ENCODE measurements around the gene CDON.

The CDON gene

GRCh38 chr11:126012852-126013251 is 49.8 kb downstream of the CDON start:
- Histone ChIP-seq H3K27me3 (ENCODE audit: insufficient read depth, low read length) (no peaks in the 10 kb centered on the region), H3K79me2 (ENCODE audit: control insufficient read depth, insufficient read depth, low read length, unreplicated experiment) (no peaks in the 10 kb centered on the region), H2AFZ (ENCODE audit: low read length, unreplicated experiment) (no peak overlapping the region), H3K4me1 (ENCODE audit: control insufficient read depth, insufficient read depth, low read length, unreplicated experiment) (no peaks in the 10 kb centered on the region), H3K4me3 (ENCODE audit: low read depth, low read length) (no peak overlapping the region), H3K27ac (ENCODE audit: low read depth, low read length) (no peak overlapping the region), H3K36me3 (ENCODE audit: insufficient read depth, low read length) (no peaks in the 10 kb centered on the region)

GRCh38 chr11:126011754-126012153 is 50.9 kb downstream of the CDON start:
- no peaks in the 10 kb centered on the region for H3K36me3 ChIP-seq (ENCODE audit: insufficient read depth, low read length)
- no peak overlapping the region for H2AFZ ChIP-seq (ENCODE audit: low read length, unreplicated experiment)
- H3K4me3 ChIP-seq (ENCODE audit: low read depth, low read length), result no peak overlapping the region
- no peaks in the 10 kb centered on the region for H3K27me3 ChIP-seq (ENCODE audit: insufficient read depth, low read length)
- no peaks in the 10 kb centered on the region for H3K79me2 ChIP-seq (ENCODE audit: control insufficient read depth, insufficient read depth, low read length, unreplicated experiment)
- H3K27ac ChIP-seq (ENCODE audit: low read depth, low read length), result no peak overlapping the region
- peaks cover 11% of the 10 kb centered on the region for H3K4me1 ChIP-seq (ENCODE audit: control insufficient read depth, insufficient read depth, low read length, unreplicated experiment)

GRCh38 chr11:126011265-126011664 is 51.4 kb downstream of the CDON start:
- Histone ChIP-seq H3K4me3 (ENCODE audit: low read depth, low read length) (no peak overlapping the region), H3K4me1 (ENCODE audit: control insufficient read depth, insufficient read depth, low read length, unreplicated experiment) (peaks cover 11% of the 10 kb centered on the region), H3K36me3 (ENCODE audit: insufficient read depth, low read length) (no peaks in the 10 kb centered on the region), H2AFZ (ENCODE audit: low read length, unreplicated experiment) (no peak overlapping the region), H3K27me3 (ENCODE audit: insufficient read depth, low read length) (no peaks in the 10 kb centered on the region), H3K79me2 (ENCODE audit: control insufficient read depth, insufficient read depth, low read length, unreplicated experiment) (no peaks in the 10 kb centered on the region), H3K27ac (ENCODE audit: low read depth, low read length) (no peak overlapping the region)

GRCh38 chr11:126008956-126009355 is 53.7 kb downstream of the CDON start:
- no peak overlapping the region for H3K27ac ChIP-seq (ENCODE audit: low read depth, low read length)
- H3K36me3 ChIP-seq (ENCODE audit: insufficient read depth, low read length), result no peaks in the 10 kb centered on the region
- H3K79me2 ChIP-seq (ENCODE audit: control insufficient read depth, insufficient read depth, low read length, unreplicated experiment), result no peaks in the 10 kb centered on the region
- peaks cover 11% of the 10 kb centered on the region for H3K4me1 ChIP-seq (ENCODE audit: control insufficient read depth, insufficient read depth, low read length, unreplicated experiment)
- no peak overlapping the region for H3K4me3 ChIP-seq (ENCODE audit: low read depth, low read length)
- no peak overlapping the region for H2AFZ ChIP-seq (ENCODE audit: low read length, unreplicated experiment)
- H3K27me3 ChIP-seq (ENCODE audit: insufficient read depth, low read length), result no peaks in the 10 kb centered on the region

GRCh38 chr11:126007238-126007637 is 55.4 kb downstream of the CDON start:
- Histone ChIP-seq H3K27me3 (ENCODE audit: insufficient read depth, low read length) (no peaks in the 10 kb centered on the region), H2AFZ (ENCODE audit: low read length, unreplicated experiment) (no peak overlapping the region), H3K4me1 (ENCODE audit: control insufficient read depth, insufficient read depth, low read length, unreplicated experiment) (peaks cover 11% of the 10 kb centered on the region), H3K36me3 (ENCODE audit: insufficient read depth, low read length) (no peaks in the 10 kb centered on the region), H3K27ac (ENCODE audit: low read depth, low read length) (no peak overlapping the region), H3K79me2 (ENCODE audit: control insufficient read depth, insufficient read depth, low read length, unreplicated experiment) (no peaks in the 10 kb centered on the region), H3K4me3 (ENCODE audit: low read depth, low read length) (no peak overlapping the region)

GRCh38 chr11:126006068-126006467 is 56.6 kb downstream of the CDON start:
- no peaks in the 10 kb centered on the region for H3K27me3 ChIP-seq (ENCODE audit: insufficient read depth, low read length)
- no peak overlapping the region for H2AFZ ChIP-seq (ENCODE audit: low read length, unreplicated experiment)
- H3K4me3 ChIP-seq (ENCODE audit: low read depth, low read length), result no peak overlapping the region
- H3K4me1 ChIP-seq (ENCODE audit: control insufficient read depth, insufficient read depth, low read length, unreplicated experiment), result peaks cover 11% of the 10 kb centered on the region
- H3K27ac ChIP-seq (ENCODE audit: low read depth, low read length), result no peak overlapping the region
- no peaks in the 10 kb centered on the region for H3K79me2 ChIP-seq (ENCODE audit: control insufficient read depth, insufficient read depth, low read length, unreplicated experiment)
- no peaks in the 10 kb centered on the region for H3K36me3 ChIP-seq (ENCODE audit: insufficient read depth, low read length)

- Histone ChIP-seq H3K27ac (ENCODE audit: low read depth, low read length) (no peak overlapping the region), H3K36me3 (ENCODE audit: insufficient read depth, low read length) (no peaks in the 10 kb centered on the region; the same call in 1 of the 2 replicates), H3K4me3 (ENCODE audit: low read depth, low read length) (no peak overlapping the region), H2AFZ (ENCODE audit: low read length, unreplicated experiment) (no peak overlapping the region), H3K27me3 (ENCODE audit: insufficient read depth, low read length) (no peaks in the 10 kb centered on the region), H3K4me1 (ENCODE audit: control insufficient read depth, insufficient read depth, low read length, unreplicated experiment) (peaks cover 4% of the 10 kb centered on the region), H3K79me2 (ENCODE audit: control insufficient read depth, insufficient read depth, low read length, unreplicated experiment) (no peaks in the 10 kb centered on the region)
These were observed 60.5 kb downstream of the CDON start for GRCh38 chr11:126002181-126002580.

GRCh38 chr11:125999234-125999880 is 63.3 kb downstream of the CDON start:
- no peak overlapping the region for H2AFZ ChIP-seq (ENCODE audit: low read length, unreplicated experiment)
- no peaks in the 10 kb centered on the region; the same call in 1 of the 2 replicates for H3K36me3 ChIP-seq (ENCODE audit: insufficient read depth, low read length)
- peaks cover 7% of the 10 kb centered on the region for H3K4me1 ChIP-seq (ENCODE audit: control insufficient read depth, insufficient read depth, low read length, unreplicated experiment)
- H3K27ac ChIP-seq (ENCODE audit: low read depth, low read length), result no peak overlapping the region
- no peaks in the 10 kb centered on the region for H3K27me3 ChIP-seq (ENCODE audit: insufficient read depth, low read length)
- H3K79me2 ChIP-seq (ENCODE audit: control insufficient read depth, insufficient read depth, low read length, unreplicated experiment), result no peaks in the 10 kb centered on the region
- no peak overlapping the region for H3K4me3 ChIP-seq (ENCODE audit: low read depth, low read length)

GRCh38 chr11:125998267-125998666 is 64.4 kb downstream of the CDON start:
- no peaks in the 10 kb centered on the region; the same call in 1 of the 2 replicates for H3K36me3 ChIP-seq (ENCODE audit: insufficient read depth, low read length)

GRCh38 chr11:125995313-125995712 is 67.4 kb downstream of the CDON start:
- Histone ChIP-seq H3K27ac (ENCODE audit: low read depth, low read length) (no peak overlapping the region), H3K36me3 (ENCODE audit: insufficient read depth, low read length) (no peaks in the 10 kb centered on the region; the same call in 1 of the 2 replicates), H3K79me2 (ENCODE audit: control insufficient read depth, insufficient read depth, low read length, unreplicated experiment) (no peaks in the 10 kb centered on the region), H2AFZ (ENCODE audit: low read length, unreplicated experiment) (no peak overlapping the region), H3K27me3 (ENCODE audit: insufficient read depth, low read length) (no peaks in the 10 kb centered on the region), H3K4me1 (ENCODE audit: control insufficient read depth, insufficient read depth, low read length, unreplicated experiment) (peaks cover 11% of the 10 kb centered on the region), H3K4me3 (ENCODE audit: low read depth, low read length) (no peak overlapping the region)

More at GRCh38 chr11:125998267-125998666, 64.4 kb downstream of the CDON start:
- H3K27me3 ChIP-seq (ENCODE audit: insufficient read depth, low read length), result no peaks in the 10 kb centered on the region
- H3K4me3 ChIP-seq (ENCODE audit: low read depth, low read length), result no peak overlapping the region
- peaks cover 7% of the 10 kb centered on the region for H3K4me1 ChIP-seq (ENCODE audit: control insufficient read depth, insufficient read depth, low read length, unreplicated experiment)
- H3K27ac ChIP-seq (ENCODE audit: low read depth, low read length), result no peak overlapping the region
- no peaks in the 10 kb centered on the region for H3K79me2 ChIP-seq (ENCODE audit: control insufficient read depth, insufficient read depth, low read length, unreplicated experiment)
- no peak overlapping the region for H2AFZ ChIP-seq (ENCODE audit: low read length, unreplicated experiment)

GRCh38 chr11:125994509-125994908 is 68.2 kb downstream of the CDON start:
- H3K27me3 ChIP-seq (ENCODE audit: insufficient read depth, low read length), result no peaks in the 10 kb centered on the region
- no peak overlapping the region for H2AFZ ChIP-seq (ENCODE audit: low read length, unreplicated experiment)
- H3K27ac ChIP-seq (ENCODE audit: low read depth, low read length), result no peak overlapping the region
- H3K4me1 ChIP-seq (ENCODE audit: control insufficient read depth, insufficient read depth, low read length, unreplicated experiment), result peaks cover 19% of the 10 kb centered on the region
- H3K4me3 ChIP-seq (ENCODE audit: low read depth, low read length), result no peak overlapping the region
- no peaks in the 10 kb centered on the region; the same call in 1 of the 2 replicates for H3K36me3 ChIP-seq (ENCODE audit: insufficient read depth, low read length)
- no peaks in the 10 kb centered on the region for H3K79me2 ChIP-seq (ENCODE audit: control insufficient read depth, insufficient read depth, low read length, unreplicated experiment)
